ENCODE measurements around the gene RBM4B. TPM values are rescaled to one million over a fixed set of nuclear protein-coding genes. Genes with fewer than 3 reads are reported as not detected.

Gene RBM4B
- 22.1 and 23.8 TPM in 2 replicates for total RNA-seq

GRCh38 chr11:66677599-66678375 lies at the start of gene RBM4B:
RBM4B (minus strand) TSS chr11:66677887; CDS start chr11:66677079, 808 bp downstream.

GRCh38 chr11:66638177-66639065 lies 39.3 kb downstream of the RBM4B start, which contains the start of gene RBM4:
RBM4 (plus strand) TSS chr11:66638703; CDS start chr11:66639712, 1,009 bp downstream.

GRCh38 chr11:66616379-66617154 lies 61.1 kb downstream of the RBM4B start, which contains the start of gene RBM14:
RBM14 (plus strand) TSS chr11:66616630; CDS start chr11:66616721, 91 bp downstream.

Small RNA genes lying within 50 kb of the gene (small RNA-seq; reads per million reads assigned to genes)
- not detected for gene RN7SL12P
- not detected for gene RNU4-39P

Other genes starting within 250 kb of the RBM4B start
- gene MRPL11, start 239.0 kb downstream of the RBM4B start, total RNA-seq: 19.0 and 24.8 TPM in 2 replicates
- 21.5 and 23.9 TPM in 2 replicates for gene PELI3, start 211.0 kb downstream of the RBM4B start, total RNA-seq
- gene DPP3, start 197.5 kb downstream of the RBM4B start, total RNA-seq: 38.9 and 43.0 TPM in 2 replicates
- gene BBS1, start 167.3 kb downstream of the RBM4B start, total RNA-seq: 30.4 and 43.0 TPM in 2 replicates
- 8.8 and 10.9 TPM in 2 replicates for gene ZDHHC24, start 131.8 kb downstream of the RBM4B start, total RNA-seq
- 0.16 TPM in 1 of 2 replicates, not detected in the other for gene ACTN3, start 131.0 kb downstream of the RBM4B start, total RNA-seq
- gene CTSF, start 109.3 kb downstream of the RBM4B start, total RNA-seq: 37.2 and 39.9 TPM in 2 replicates
- 0.49 and 0.85 TPM in 2 replicates for gene CCDC87, start 84.8 kb downstream of the RBM4B start, total RNA-seq
- 25.7 and 31.0 TPM in 2 replicates for gene CCS, start 84.7 kb downstream of the RBM4B start, total RNA-seq
- 27.9 and 35.2 TPM in 2 replicates for gene RBM14, start 61.3 kb downstream of the RBM4B start, total RNA-seq
- gene RBM4, start 39.2 kb downstream of the RBM4B start, total RNA-seq: 83.4 and 88.4 TPM in 2 replicates
- 0.24 and 0.81 TPM in 2 replicates for gene SPTBN2, start 51.3 kb upstream of the RBM4B start, total RNA-seq
- 12.1 and 16.1 TPM in 2 replicates for gene RCE1, start 165.6 kb upstream of the RBM4B start, total RNA-seq
- gene LRFN4, start 179.2 kb upstream of the RBM4B start, total RNA-seq: 24.2 and 28.3 TPM in 2 replicates